CD4-positive, alpha-beta memory T cell (primary cell): Measurements from ENCODE around the gene P4HB. TPM values are rescaled to one million over a fixed set of nuclear protein-coding genes. Genes with fewer than 3 reads are reported as not detected.

Source experiments
- CTCF ChIA-PET: fragments of 350-600 bp; sonication (Branson Sonifier 250); formaldehyde crosslinking; loops from one replicate; lab custom pipeline; 2021; ENCODE audit warnings: inconsistent platforms; ENCODE audit not compliant: partially characterized antibody; lab: Charles Lee
- POLR2A ChIA-PET: fragments of 350-600 bp; sonication (Branson Sonifier 250); formaldehyde crosslinking; loops from one replicate; lab custom pipeline; 2021; ENCODE audit not compliant: partially characterized antibody; lab: Charles Lee
- DNase-seq, 5 donors: peaks; one replicate each; pipeline versions ENCODE4 v3.0.0 to v3.0.0-alpha.2; 2020 to 2022; ENCODE audit warnings: mixed read lengths in 1 of 5
- H3K27ac ChIP-seq: one replicate; pipeline ENCODE4 v1.7.0; 2013; ENCODE audit warnings: low read depth, low read length
- H3K27me3 ChIP-seq: 2 replicates; pipeline ENCODE4 v1.7.0; 2013; ENCODE audit warnings: mild to moderate bottlenecking, low read length, moderate library complexity; ENCODE audit not compliant: insufficient read depth
- H3K36me3 ChIP-seq: 2 replicates; pipeline ENCODE4 v1.7.0; 2013; ENCODE audit warnings: mild to moderate bottlenecking, low read length, moderate library complexity; ENCODE audit not compliant: insufficient read depth
- H3K4me1 ChIP-seq: 2 replicates; pipeline ENCODE4 v1.7.0; 2013; ENCODE audit warnings: mild to moderate bottlenecking, low read length, moderate library complexity; ENCODE audit not compliant: insufficient read depth
- H3K4me3 ChIP-seq, 2 donors: one replicate each; pipeline ENCODE4 v1.7.0; 2013; ENCODE audit warnings: low read length in 2 of 2, mild to moderate bottlenecking in 1 of 2
- H3K9me3 ChIP-seq, 2 donors: one replicate each; pipeline ENCODE4 v1.7.0; 2013; ENCODE audit warnings: low read length in 2 of 2, control low read depth in 1 of 2; ENCODE audit not compliant: control insufficient read depth in 1 of 2
- H3K27ac Mint-ChIP-seq, 7 donors: one replicate each; pipeline ENCODE4 v1.8.0; 2020 to 2021; ENCODE audit warnings: mixed read lengths in 7 of 7, mild to moderate bottlenecking in 6 of 7, inconsistent platforms in 3 of 7, moderate library complexity in 3 of 7
- H3K27me3 Mint-ChIP-seq, 2 donors: one replicate each; pipeline ENCODE4 v1.8.0; 2020 to 2021; ENCODE audit warnings: mixed read lengths in 2 of 2
- H3K36me3 Mint-ChIP-seq, 2 donors: one replicate each; pipeline ENCODE4 v1.8.0; 2020 to 2021; ENCODE audit warnings: mixed read lengths in 2 of 2, inconsistent platforms in 1 of 2, mild to moderate bottlenecking in 1 of 2
- H3K4me1 Mint-ChIP-seq, 4 donors: one replicate each; pipeline ENCODE4 v1.8.0; 2020 to 2021; ENCODE audit warnings: mixed read lengths in 4 of 4, mild to moderate bottlenecking in 1 of 4
- H3K4me3 Mint-ChIP-seq, 8 donors: one replicate each; pipeline ENCODE4 v1.8.0; 2020 to 2021; ENCODE audit warnings: mixed read lengths in 8 of 8, mild to moderate bottlenecking in 7 of 8, moderate library complexity in 6 of 8, inconsistent platforms in 3 of 8
- H3K9me3 Mint-ChIP-seq, 8 donors: one replicate each; pipeline ENCODE4 v1.8.0; 2020 to 2021; ENCODE audit warnings: mixed read lengths in 8 of 8, mild to moderate bottlenecking in 5 of 8, inconsistent platforms in 3 of 8, moderate library complexity in 1 of 8
- intact Hi-C: fragments of 100-400 bp; cut with micrococcal nuclease; formaldehyde crosslinking; loops from one replicate; pipeline ENCODE4 v1.15.1; 2023
- polyA plus RNA-seq, 2 donors: library from polyadenylated mRNA; unstranded; fragments of 300-500 nt; fragmentation: Illumina TruSeq; gene quantifications; one replicate each; pipeline ENCODE4 v1.2.3, GENCODE V29; 2021
- total RNA-seq, 2 experiments: library from RNA; stranded (reverse); gene quantifications; one replicate each; pipeline ENCODE4 v1.2.3, GENCODE V29; 2021

Gene P4HB
- total and polyA plus RNA-seq, 4 experiments from 2014 or later = 272 to 409 (median 365) TPM

DNA sequence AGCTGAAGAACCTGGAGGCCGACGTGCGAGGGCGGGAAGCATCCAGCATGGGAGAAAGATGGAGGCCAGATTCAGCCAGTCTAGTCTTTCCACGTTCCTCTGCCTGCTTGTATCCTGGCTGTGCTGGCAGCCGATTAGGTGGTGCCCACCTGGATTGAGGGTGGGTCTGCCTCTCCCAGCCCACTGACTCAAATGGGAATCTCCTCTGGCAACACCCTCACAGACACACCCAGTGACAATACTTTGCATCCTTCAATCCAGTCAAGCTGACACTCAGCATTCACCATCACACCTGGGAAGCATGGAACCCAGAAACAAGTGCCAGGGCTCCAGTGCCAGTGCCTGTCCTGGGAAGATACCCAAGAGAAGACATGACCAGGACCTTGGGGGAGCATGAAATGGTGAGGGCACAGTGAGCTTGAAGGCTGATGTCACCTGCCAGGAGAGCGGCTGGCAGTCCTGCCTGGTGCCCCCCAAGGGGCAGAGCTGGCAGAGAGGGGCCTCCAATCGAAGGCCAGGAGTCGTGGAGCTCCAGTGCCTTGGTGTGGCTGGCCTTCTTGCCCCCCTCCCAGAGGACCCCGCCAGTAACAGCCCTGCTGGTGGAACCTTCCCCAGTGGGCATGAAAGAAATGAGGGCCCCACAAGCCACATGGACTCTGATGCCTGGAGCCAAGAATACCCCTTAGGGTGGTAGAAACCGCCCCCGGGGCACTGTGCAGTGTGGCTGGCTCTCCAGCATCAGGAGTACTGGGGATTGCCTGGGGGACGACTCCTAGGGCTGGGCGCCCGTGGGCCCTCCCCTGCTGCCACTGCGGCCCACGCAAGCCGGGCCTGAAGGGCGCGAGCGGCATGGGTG is 41.1 kb upstream of the P4HB start:
- Mint-ChIP-seq H3K4me3 (peak overlapping the region in 7 of 8 donors; percentile 10 to 78 (median 41)), H3K9me3 (no peaks in the 10 kb centered on the region), H3K4me1 (peaks cover 2 to 10% (median 7%) of the 10 kb centered on the region in 4 donors), H3K36me3 (peaks cover 20 to 21% of the 10 kb centered on the region in 2 donors), H3K27me3 (peaks cover 6% of the 10 kb centered on the region in 2 donors), H3K27ac (peak overlapping the region in 2 of 7 donors; percentile 22 to 42)
- peaks cover 17% of the 10 kb centered on the region for H3K36me3 ChIP-seq
- H3K4me3 ChIP-seq = no peak overlapping the region
- H3K9me3 ChIP-seq = no peaks in the 10 kb centered on the region
- H3K4me1 ChIP-seq = peaks cover 7% of the 10 kb centered on the region
- intact Hi-C loops = no loop called here
- H3K27ac ChIP-seq = no peak overlapping the region
- POLR2A ChIA-PET = interaction anchor here (0.6 to 1.5 kb wide), 5 partner anchors 9 to 47 kb away, joined by 3 to 5 read pairs (median 4); partner anchors contain the start of genes PCYT2 and SIRT7
- CTCF ChIA-PET = no interaction called here
- H3K27me3 ChIP-seq = peaks cover 4% of the 10 kb centered on the region
- peak in 1 of 5 donors; percentile 14 for DNase-seq

DNA sequence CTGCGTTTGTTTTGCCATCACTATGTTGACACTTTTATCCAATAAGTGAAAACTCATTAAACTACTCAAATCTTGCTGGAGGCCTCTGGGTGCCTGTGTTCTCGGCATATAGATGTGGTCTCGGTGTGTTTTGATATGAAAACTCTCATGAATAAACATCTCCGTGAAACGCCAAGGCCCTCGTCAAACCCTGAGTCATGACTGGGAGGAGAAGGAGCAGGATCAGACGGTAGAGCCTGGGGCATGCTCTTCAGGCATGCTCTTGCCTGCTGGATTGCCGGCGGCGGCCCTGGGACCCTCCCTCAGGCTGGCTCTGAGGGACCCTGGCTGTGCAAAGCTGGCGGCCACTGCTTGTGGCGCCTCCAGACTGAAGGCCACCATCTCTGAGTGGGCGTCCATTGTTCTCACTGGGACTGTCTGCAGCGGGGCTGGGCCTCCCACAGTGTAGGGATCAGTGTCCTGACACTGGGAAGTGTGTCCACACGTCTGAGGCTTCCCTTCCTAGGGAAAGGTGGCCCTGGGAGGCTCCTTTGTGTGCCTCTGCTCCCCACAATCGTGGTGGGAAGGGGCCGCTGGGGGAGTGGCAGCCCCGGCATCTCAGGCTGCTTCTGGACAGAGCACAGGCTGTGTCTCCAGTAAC is 40.0 kb upstream of the P4HB start:
- no peaks in the 10 kb centered on the region for H3K9me3 Mint-ChIP-seq
- Histone ChIP-seq H3K4me1 (peaks cover 7% of the 10 kb centered on the region), H3K36me3 (peaks cover 16% of the 10 kb centered on the region), H3K27me3 (peaks cover 4% of the 10 kb centered on the region), H3K27ac (no peak overlapping the region), H3K9me3 (no peaks in the 10 kb centered on the region), H3K4me3 (no peak overlapping the region)
- DNase-seq = peak in 1 of 5 donors; percentile 29
- no peak overlapping the region for H3K4me3 Mint-ChIP-seq
- H3K27ac Mint-ChIP-seq = peak overlapping the region in 1 of 7 donors; percentile 42
- POLR2A ChIA-PET = interaction anchor here (0.6 to 1.4 kb wide), 2 partner anchors 10 to 45 kb away, joined by 3 to 5 read pairs; partner anchors contain the start of gene PCYT2
- peaks cover 22 to 26% of the 10 kb centered on the region in 2 donors for H3K36me3 Mint-ChIP-seq
- H3K27me3 Mint-ChIP-seq = peaks cover 6% of the 10 kb centered on the region in 2 donors
- CTCF ChIA-PET = no interaction called here
- intact Hi-C loops = no loop called here
- peaks cover 2 to 10% (median 7%) of the 10 kb centered on the region in 4 donors for H3K4me1 Mint-ChIP-seq

DNA sequence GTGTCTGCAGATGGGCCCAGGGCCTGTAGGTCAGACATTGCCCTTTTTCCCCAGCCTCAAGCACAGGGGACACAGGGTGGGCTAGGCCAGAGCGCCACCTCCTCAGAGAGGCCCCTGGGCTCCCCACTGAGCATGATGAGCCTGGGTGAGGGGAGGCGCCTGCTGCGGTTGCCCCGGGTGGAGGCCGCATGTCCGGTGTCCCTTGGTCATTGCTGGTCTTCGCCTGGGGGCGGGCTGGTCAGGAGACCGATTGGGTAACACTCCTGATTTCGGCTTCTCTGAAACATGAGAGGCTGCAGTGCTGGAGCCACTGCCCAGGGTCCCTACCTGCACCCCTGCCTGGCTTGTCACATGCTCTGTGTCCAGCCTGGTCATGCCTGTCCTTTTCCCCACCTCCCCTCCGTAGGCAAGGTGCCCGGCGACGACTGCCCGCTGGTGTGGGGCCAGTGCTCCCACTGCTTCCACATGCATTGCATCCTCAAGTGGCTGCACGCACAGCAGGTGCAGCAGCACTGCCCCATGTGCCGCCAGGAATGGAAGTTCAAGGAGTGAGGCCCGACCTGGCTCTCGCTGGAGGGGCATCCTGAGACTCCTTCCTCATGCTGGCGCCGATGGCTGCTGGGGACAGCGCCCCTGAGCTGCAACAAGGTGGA is 39.3 kb upstream of the P4HB start:
- Histone ChIP-seq H3K36me3 (peaks cover 19% of the 10 kb centered on the region), H3K27me3 (peaks cover 4% of the 10 kb centered on the region), H3K27ac (no peak overlapping the region), H3K9me3 (no peaks in the 10 kb centered on the region), H3K4me1 (peaks cover 7% of the 10 kb centered on the region), H3K4me3 (no peak overlapping the region)
- CTCF ChIA-PET = no interaction called here
- Mint-ChIP-seq H3K27ac (no peak overlapping the region), H3K27me3 (peaks cover 6% of the 10 kb centered on the region in 2 donors), H3K9me3 (no peaks in the 10 kb centered on the region), H3K4me3 (no peak overlapping the region), H3K36me3 (peaks cover 24 to 29% of the 10 kb centered on the region in 2 donors), H3K4me1 (peaks cover 2 to 10% (median 7%) of the 10 kb centered on the region in 4 donors)
- POLR2A ChIA-PET = no interaction called here
- intact Hi-C loops = no loop called here
- peak in 1 of 5 donors; percentile 25 for DNase-seq

DNA sequence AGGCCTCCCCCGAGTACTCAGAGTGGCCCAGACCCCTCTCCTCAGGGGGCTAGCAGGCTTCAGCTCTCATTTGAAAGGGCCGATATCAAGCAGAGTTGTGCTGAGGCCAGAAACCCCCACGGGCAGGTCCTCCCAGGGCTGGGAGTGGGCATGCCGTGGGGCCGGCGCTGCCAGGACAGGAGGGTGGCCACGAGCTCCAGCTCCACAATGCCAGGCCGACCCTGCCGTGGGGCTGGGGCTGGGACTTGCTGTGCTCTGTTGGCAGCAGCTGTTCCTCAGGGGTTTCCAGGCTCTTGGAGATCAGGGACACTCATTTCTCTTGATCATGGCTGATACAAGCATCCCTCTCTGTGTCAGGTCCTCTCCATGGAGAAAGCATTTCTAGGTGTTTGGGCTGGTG is 38.5 kb upstream of the P4HB start:
- CTCF ChIA-PET = no interaction called here
- Mint-ChIP-seq H3K36me3 (peaks cover 24 to 29% of the 10 kb centered on the region in 2 donors), H3K27me3 (peaks cover 6% of the 10 kb centered on the region in 2 donors), H3K4me1 (peaks cover 2 to 10% (median 7%) of the 10 kb centered on the region in 4 donors), H3K9me3 (no peaks in the 10 kb centered on the region), H3K27ac (no peak overlapping the region), H3K4me3 (no peak overlapping the region)
- POLR2A ChIA-PET = no interaction called here
- peaks cover 4% of the 10 kb centered on the region for H3K27me3 ChIP-seq
- DNase-seq = peak in 1 of 5 donors; percentile 10
- peaks cover 7% of the 10 kb centered on the region for H3K4me1 ChIP-seq
- H3K9me3 ChIP-seq = no peaks in the 10 kb centered on the region
- no peak overlapping the region for H3K4me3 ChIP-seq
- intact Hi-C loops = no loop called here
- H3K36me3 ChIP-seq = peaks cover 19% of the 10 kb centered on the region
- no peak overlapping the region for H3K27ac ChIP-seq

DNA sequence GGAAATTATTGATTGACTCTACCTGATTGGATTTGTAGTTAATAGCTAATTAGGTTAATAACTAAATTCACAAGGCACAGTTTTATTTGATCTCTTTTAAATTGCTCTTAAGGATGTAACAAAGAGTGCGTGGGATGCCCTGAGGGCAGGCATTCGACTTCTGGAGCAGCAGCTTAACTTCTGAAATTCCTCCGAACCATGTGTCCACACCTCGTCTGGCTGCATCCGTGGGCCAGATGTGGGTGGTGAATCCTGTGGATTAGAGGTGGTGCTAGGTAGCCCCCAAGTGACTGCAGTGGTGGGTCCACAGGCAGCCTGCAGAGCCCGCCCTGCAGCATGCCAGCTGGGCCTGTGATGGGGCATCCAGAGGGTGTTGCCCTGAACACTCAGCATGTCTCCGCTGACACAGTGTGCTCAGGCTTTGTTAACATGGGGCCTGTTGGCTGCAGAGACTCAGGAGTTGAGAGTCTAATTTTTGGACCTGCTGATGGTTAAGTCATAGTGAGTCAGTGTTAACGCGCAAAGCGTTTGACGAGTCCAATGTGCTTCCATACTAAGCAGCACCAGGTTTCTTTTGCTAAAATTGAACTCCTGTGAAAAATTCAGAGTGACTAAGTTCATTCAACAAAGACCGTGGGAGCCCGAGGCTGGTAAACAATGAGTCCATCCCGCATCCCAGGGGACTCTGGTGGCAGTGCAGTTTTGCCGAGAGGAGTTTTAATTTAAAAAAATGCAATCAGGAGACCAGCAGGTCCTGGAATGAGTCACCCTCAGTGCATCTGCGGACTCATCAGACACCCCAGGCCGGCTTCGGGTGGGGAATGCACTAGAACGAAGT is 37.9 kb upstream of the P4HB start:
- POLR2A ChIA-PET = interaction anchor here (2.7 kb wide), 1 partner anchor 19 kb away, joined by 8 read pairs; the partner anchor contains the start of gene SIRT7
- peaks cover 4% of the 10 kb centered on the region for H3K27me3 ChIP-seq
- Mint-ChIP-seq H3K27ac (no peak overlapping the region), H3K36me3 (peaks cover 26 to 29% of the 10 kb centered on the region in 2 donors), H3K27me3 (peaks cover 6% of the 10 kb centered on the region in 2 donors), H3K4me3 (no peak overlapping the region), H3K9me3 (no peaks in the 10 kb centered on the region), H3K4me1 (peaks cover 2 to 10% (median 7%) of the 10 kb centered on the region in 4 donors)
- DNase-seq = peak in 1 of 5 donors; percentile 9
- H3K4me3 ChIP-seq = no peak overlapping the region
- H3K9me3 ChIP-seq = no peaks in the 10 kb centered on the region
- intact Hi-C loops = no loop called here
- no peak overlapping the region for H3K27ac ChIP-seq
- H3K4me1 ChIP-seq = peaks cover 7% of the 10 kb centered on the region
- CTCF ChIA-PET = no interaction called here
- peaks cover 19% of the 10 kb centered on the region for H3K36me3 ChIP-seq

DNA sequence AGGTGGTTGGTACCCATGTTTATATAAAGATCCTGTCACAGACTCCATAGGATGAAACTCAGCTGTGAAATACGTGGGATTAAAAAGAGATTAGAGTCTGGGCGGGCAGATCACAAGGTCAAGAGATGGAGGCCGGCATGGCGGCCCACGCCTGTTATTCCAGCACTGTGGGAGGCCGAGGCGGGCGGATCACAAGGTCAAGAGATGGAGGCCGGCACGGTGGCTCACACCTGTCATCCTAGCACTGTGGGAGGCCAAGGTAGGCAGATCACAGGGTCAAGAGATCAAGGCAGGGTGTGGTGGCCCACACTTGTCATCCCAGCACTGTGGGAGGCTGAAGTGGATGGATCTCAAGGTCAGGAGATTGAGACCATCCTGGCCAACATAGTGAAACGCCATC is 35.1 kb upstream of the P4HB start:
- ChIA-PET CTCF (no interaction called here), POLR2A (interaction anchor here (2.7 kb wide), 1 partner anchor 22 kb away, joined by 8 read pairs; the partner anchor contains the start of gene SIRT7)
- Histone ChIP-seq H3K9me3 (no peaks in the 10 kb centered on the region), H3K36me3 (peaks cover 19% of the 10 kb centered on the region), H3K4me1 (peaks cover 8% of the 10 kb centered on the region), H3K4me3 (no peak overlapping the region), H3K27me3 (no peaks in the 10 kb centered on the region), H3K27ac (no peak overlapping the region)
- Mint-ChIP-seq H3K4me3 (peak overlapping the region in 1 of 8 donors; percentile 32), H3K9me3 (peaks cover 0 to 2% (median 0%) of the 10 kb centered on the region in 8 donors), H3K27me3 (no peaks in the 10 kb centered on the region), H3K27ac (no peak overlapping the region), H3K4me1 (peaks cover 2 to 10% (median 7%) of the 10 kb centered on the region in 4 donors), H3K36me3 (peaks cover 21 to 31% of the 10 kb centered on the region in 2 donors)
- intact Hi-C loops = no loop called here
- peak in 1 of 5 donors; percentile 7 for DNase-seq
